RPMI8226 (cell line): ENCODE measurements around the gene FXYD6.
A peak's percentile ranks its signal among the peaks of the same experiment; 100 is the strongest.

Source experiments
- DNase-seq: peaks from one replicate; pipeline ENCODE4 v3.0.0-alpha.2; 2015

Gene FXYD6

GRCh38 chr11:117841551-117842031, 34.9 kb downstream of the FXYD6 start:
- DNase-seq: no peak

DNA sequence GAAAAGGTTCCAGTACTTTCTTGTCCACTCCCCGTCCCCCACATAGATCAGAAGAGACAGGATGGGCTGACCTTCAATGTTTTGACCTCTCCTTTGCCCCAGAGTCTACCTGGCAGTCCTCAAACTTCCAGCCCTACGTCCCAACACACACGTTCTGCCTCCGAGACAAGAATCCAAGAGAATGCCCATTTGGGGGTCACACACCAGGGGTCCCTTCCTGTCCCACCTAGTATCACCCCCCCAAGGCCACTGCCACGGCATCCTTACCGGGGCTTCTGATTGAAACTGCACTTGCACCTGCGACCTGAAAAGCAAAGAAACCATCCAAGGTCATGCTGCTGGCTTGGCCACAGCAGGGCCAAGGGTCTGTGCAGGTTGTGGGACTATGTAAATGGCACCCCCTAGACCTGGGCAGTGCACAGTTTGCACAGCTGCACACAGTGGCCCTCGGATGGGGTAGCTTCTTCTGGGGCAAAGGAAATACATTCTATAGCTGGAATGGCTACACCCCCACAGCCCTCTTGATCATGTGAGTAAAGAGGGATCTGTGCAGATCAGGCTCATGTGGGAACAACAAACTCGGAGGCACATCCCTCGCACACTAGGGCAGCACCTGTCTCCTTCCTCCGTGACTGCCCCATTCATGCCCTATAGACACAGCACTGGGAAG, 35.4 kb downstream of the FXYD6 start:
- DNase-seq: no peak

DNA sequence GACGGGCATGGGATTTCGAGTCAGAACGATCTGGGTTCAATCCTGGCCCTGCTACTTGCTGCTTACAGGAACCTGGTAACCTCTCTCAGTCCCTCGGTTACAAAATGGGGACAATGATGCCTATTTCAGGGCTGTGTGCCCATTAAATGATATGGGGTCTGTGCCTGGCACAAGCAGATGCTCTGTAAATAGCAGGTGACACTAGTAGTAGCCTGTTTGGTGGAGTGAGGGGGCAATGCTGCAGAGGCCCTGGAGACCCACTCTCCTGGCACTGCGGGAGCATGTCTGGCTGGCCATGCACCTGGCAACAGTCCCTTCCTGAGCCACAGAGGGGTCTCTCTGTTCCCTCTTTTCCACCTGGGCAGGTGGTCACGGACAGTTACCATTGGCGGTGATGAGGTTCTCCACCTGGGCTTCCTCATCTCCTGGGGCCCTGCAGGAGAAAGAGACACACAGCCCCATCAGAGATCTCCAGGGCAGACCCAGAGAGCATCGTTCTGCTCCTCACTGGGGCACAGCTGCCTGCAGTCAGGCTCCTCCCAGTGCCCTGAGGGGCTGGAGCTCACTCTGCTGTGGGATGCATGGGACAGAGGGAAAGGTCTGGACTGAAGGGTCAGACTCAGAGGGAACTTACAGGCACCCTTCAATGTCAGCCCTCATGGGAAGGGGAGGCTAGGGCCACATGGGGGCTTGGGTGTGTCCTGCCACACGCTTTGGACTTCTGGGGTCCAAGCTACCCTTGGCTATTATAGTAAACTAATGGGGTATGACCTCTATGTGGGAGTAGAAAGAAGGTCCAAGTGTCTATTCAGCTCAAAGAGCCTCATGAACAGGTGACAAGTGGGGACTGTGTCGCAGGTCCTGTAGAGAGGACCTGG, 36.3 kb downstream of the FXYD6 start:
- DNase-seq: no peak

DNA sequence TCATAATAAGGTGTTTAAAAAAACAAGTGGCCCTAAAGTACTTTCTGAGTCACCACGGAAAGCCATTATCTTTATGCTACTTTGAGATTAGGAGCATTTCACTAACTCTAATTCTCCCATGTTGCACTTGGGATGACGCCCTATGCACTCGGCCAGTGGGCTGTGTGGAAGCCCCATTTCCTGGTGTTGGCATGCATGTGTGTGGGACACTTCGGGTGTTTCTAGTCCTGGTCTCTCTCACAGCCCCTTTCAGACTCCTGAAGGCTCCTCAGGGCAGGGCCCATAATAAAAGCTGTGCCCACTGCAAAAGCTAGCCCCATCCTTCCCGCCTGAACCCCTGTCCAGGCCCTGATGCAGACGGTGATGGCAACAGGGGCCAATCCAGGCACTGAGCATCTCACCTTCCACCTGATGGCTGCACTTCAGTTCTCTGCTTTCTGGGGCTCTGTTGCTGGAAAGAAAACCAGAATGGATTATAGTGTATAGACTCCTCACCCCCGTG, 37.0 kb downstream of the FXYD6 start:
- no peak for DNase-seq

DNA sequence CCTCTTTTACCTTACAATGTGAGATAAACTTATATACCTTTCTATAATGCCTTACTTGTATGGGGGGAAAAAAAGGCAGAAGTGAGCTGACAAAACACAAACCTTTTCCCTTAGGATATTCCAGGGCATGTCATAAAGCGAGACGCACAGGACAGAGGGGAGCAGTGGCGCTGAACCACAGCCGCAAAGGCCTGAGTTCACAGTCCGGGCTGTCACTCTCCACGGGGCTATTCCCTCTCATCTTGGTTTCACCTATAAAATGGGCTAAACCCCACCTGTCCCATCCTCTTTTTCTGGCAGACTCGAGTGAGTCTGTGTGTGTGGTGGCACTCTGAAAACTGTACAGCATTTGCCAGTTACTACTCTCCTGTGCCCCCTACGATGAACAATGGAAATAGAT, 37.6 kb downstream of the FXYD6 start:
- DNase-seq: no peak

DNA sequence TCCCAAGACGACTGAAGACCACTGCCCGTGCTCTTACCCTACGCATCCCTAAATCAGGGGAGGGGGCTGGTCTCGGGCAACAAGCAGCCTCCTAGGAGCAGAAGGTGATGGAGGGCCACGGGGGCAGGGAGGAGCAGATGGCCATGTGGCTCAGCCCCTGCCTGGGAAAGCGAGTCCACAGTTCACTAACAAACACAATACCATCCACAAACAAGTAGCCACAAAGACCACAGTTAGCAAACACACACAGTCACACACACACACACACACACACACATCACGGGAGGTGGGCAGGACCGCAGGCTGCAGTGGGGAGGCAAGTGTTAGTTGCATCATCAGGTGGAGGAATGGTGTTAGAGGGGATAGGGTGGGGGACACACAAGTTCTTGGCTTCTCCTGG, 38.7 kb downstream of the FXYD6 start:
- DNase-seq: no peak

- no peak for DNase-seq
Measured at GRCh38 chr11:117837070-117837776, 39.2 kb downstream of the FXYD6 start.

- DNase-seq: no peak
Measured at GRCh38 chr11:117836077-117836960, 40.1 kb downstream of the FXYD6 start.

DNA sequence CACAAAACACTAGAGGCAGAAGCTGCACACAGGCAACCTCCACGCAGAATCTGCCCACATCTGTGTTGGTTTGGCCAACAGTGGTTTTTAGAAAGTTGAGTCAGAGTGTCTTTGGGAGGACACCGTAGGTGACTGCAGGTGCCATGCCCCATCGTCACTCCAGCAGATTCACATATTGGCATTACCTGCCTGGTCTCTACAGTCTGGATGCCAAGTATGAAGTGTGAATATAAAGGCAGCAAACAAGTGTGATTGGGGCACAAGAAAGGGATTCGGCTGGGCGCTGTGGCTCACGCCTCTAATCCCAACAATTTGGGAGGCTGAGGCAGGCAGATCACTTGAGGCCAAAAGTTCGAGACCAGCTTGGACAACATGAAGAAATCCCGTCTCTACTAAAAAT, 40.9 kb downstream of the FXYD6 start:
- DNase-seq: no peak

GRCh38 chr11:117834838-117835443, 41.5 kb downstream of the FXYD6 start:
- DNase-seq: no peak

- DNase-seq: no peak
Measured at GRCh38 chr11:117834068-117834810, 42.2 kb downstream of the FXYD6 start.

GRCh38 chr11:117833401-117833891, 43.0 kb downstream of the FXYD6 start:
- peak; percentile 31 for DNase-seq

DNA sequence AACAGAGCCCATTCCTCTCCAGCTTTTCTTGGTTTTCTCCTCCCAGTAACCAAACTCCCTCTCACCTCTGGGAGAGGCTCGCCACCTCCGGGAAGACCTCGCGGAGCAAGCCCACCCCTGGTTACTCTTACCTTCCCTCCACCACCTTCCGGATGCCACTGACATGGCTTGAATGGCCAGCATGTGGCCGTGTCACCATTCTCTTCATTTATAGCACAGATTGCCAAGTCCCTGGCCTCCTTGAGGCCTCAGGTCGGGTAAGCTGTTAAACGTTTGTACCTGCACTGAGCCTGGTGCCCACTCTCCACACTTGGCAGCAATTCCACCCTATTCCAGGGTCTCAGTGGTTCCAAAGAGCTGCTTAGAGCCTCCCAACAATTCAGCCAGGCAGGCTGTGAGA, 43.9 kb downstream of the FXYD6 start:
- DNase-seq: no peak

- no peak for DNase-seq
Measured at GRCh38 chr11:117831661-117832415, 44.6 kb downstream of the FXYD6 start.

DNA sequence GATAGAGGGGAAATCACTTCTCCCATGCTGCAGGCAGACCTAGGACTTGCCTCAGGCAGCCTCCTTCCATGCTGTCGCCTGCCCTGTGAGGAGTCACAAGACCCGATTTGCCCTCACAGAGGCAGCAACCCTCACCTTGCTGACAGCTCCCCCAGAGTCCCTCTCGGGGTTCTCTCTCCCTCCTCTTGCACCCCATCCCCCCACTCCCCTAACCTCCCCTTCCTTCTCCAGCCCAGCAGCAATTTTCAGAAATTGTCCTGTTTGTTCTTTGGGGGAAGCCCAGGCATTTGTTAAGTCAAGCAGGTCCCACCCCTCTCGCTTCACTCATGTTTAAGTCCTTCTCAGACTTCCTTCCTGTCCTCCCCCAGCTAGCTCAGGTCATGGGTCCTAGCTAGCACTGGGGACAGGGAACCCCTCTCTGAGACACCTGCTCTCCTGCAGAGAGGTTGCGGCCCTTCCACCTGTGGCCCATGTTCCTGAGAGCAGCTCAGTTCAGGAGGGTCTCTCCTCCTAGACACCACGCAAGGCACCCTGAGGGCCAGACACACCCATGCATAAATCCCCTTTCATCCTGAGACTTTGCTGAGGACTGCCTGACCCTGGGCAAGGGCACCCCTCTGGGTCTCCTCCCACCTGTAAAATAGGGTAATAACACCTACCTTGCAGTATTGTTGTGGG, 45.6 kb downstream of the FXYD6 start:
- no peak for DNase-seq

DNA sequence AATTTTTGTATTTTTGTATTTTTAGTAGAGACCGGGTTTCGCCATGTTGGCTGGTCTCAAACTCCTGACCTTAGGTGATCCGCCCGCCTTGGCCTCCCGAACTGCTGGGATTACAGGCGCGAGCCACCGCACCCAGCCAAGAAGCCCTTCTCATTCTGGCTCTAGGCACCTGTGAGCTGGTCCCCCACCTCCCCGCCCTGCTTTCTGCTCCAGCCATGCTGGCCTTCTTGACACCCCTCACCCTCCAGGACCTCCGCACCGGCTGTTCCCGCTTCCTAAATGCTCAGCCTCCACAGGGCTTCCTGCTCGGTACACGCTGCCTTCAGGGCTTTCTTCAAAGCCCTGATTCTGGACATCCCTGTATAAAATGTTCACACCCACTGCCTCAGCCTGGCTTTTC, 46.4 kb downstream of the FXYD6 start:
- no peak for DNase-seq

- DNase-seq: no peak
Measured at GRCh38 chr11:117829369-117829725, 47.1 kb downstream of the FXYD6 start.

DNA sequence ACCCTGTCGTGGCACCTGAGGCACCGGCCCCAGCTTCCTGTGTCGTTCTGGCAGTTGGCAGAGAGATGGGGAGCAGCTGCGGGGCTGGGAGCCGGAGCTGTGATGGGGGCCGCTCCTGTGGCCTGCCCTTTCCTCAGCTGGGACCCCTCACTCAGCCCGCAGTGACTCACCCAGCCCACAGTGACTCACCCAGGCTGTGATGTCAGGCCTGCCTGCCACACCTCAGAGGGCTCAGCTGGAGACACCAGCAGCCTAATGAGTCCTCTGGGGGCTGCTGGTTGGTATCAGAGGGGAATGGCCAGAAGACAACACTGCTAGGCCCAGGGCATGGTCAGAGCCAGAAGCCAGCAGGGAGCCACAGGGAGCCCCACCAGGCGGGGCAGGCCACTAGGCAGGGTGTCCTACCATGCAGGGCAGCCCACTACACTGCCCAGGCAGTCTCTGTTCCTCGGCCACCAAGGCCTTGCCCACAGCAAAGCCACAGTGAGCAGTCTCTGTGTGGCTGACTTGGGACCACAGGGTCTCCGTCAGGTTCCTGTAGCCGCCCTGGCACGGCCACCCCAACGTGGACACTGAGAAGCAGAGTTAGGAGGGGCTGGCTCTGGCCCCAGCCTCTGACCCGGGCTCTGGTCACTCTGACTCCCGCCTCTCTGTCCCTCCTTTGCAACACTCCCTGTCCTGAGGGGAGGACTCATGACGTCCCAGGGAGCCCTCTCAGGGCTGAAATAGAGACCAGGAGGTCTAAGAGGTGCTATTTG, 47.7 kb downstream of the FXYD6 start:
- DNase-seq: no peak
